ENCODE results near the gene ZNF710.

Gene ZNF710

DNA sequence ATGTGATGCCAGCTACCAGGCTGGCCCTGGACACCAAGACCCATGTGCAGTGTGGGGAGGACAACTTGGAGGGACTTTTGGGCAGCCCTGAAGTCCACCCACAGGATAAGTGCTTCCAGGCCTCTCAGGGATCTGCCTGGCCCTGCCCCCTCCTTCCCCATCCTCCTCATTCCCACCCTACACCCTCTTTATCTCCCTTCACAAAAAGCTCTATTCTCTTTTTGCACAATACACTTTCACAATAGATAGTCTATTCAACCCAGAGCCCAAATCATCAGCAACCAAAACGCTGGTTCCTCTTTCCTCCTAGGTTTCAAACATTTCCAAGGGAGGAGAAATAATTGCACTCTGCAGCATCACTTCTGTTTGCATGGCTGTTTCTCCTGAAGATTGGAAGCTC lies 7.8 kb upstream of the ZNF710 start:
- DNase-seq = no peak

DNA sequence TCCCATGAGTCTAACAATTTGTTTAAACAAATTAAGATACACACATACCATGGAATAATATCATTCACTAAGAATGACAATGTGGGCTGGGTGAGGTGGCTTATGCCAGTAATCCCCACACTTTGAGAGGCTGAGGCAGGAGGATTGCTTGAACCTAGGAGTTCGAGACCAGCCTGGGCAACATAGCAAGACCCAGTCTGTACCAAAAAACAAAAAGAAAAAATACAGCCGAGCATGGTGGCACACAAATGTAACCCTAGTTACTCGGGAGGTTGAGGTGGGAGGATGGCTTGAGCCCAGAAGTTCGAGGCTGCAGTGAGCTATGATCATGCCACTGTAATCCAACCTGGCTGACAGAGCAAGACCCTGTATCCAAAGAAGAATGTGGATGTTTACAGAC lies 4.0 kb upstream of the ZNF710 start:
- DNase-seq = no peak

GRCh38 chr15:89998141-89998661 lies 2.9 kb upstream of the ZNF710 start:
- no peak for DNase-seq

- no peak for DNase-seq
These were observed 2.0 kb upstream of the ZNF710 start for GRCh38 chr15:89998923-89999675.

DNA sequence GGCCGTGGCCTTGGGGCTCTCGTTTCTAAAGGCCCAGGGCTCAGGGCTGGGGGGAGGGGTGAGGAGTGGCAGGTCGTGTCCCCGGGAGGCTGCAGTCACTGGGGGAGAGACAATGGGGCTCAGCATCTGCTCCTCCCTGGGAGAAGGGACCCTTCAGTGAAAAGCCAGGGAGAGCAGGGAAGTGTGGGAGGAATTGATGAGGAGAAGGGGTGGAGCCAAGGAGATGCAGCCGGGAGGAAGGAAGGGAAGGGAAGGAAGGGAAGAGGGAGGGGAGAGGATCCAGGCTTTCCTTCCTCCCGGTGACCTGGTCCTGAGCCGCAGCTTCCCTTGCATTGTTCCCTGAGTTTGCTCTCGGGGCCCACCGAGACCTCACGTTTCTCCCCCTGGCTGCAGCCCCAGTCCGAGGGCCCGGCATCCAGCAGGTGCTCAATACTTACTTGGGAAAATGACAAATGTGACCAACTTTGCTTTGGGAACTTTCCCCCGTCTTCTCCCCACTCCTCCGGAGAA lies 1.4 kb upstream of the ZNF710 start:
- DNase-seq = no peak

DNA sequence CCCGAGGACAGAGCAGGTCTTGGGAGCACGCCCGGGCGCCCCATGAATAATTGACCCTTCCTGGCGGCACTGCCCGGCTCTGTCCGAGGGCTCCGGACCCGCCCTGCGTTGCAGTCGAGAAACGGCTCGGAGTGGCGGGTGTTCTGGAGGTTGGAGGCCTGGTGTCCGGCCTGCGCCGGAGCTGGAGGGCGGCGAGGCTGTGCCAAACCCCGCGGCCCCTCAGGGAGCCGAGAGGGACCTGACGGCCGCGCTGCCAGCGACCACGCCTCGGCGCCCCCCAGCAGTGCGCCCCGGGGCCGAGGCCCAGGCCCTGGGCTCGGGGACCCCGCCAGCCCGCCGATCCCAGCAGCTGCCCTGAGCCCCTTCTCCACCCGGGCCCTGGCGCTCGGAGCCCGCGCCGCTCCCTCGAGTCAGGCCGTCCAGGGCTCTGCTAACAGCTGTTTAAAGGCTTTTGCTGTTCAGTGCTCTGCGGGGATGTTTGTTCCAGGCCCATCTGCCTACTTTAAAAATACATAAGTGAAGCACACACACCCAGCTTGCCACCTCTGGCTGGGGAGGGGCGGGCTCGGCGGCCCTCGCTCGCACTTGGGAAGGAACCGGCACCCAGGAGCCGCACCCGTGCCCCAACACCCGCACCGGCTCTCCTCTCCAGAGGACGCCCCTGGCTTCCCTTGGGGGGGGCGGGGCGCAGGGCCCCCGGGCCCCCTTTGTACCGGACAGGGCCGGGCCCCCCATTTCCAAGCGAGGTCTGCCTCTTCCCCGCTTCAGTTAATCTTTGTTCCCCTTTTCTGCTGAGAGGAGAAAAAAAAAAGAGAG lies 730 bp upstream of the ZNF710 start:
- DNase-seq = no peak

DNA sequence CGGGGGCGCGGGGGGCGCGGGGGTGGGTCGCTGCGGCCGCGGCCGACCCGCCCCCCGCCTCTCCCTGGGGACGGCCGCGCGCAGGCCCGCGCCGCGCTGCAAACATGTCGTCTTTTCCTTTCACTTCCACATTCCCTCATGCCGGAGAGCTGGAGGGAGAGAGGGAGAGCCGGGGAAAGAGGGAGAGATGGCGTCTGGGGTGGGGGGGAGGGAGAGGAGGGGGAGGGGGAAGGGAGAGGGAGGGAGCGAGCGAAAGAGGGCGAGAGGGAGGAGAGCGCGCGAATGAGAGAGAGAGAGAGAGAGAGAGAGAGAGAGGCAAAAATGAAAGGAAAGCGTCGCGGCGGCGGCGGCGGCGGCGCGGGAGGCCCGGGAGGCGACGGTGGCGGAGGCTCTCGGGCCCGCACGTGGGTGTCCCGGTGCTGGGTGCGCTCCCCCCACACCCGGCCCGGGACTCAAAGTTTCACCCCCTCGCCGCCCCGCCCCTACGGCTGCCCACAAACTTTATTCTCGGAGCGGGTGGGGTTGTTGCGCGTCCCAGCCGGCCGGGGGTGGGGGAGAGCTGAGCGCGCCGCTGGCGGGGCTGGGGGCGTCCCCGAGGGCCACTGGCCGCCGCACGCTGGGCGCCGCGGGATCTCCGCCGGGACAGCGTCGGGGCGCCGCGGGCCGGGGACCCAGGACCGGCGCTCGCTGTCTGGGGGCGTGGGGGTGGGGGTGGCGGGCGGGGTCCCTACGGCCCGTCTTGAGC lies 731 bp downstream of the ZNF710 start:
- no peak for DNase-seq

DNA sequence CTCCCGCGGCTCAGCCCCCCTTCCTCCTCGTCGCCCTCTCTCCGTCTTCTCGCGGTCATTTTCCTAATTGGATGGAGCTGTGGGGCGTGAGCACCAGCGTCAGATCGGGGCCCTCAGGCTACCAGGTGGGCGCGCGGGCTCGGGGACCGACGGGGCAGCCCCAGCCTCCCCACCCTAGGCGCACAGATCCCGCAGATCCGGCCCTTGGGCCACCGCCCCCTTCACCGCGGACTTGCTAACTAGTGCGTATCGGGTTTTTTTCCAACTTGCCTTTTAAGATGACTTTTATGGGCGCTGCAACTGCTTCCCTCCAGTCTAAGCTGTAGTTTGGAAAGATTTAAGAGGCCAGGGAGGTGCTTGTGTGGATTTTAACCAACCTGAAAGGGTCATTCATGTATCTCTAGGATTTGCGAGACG lies 1.3 kb downstream of the ZNF710 start:
- DNase-seq = no peak

DNA sequence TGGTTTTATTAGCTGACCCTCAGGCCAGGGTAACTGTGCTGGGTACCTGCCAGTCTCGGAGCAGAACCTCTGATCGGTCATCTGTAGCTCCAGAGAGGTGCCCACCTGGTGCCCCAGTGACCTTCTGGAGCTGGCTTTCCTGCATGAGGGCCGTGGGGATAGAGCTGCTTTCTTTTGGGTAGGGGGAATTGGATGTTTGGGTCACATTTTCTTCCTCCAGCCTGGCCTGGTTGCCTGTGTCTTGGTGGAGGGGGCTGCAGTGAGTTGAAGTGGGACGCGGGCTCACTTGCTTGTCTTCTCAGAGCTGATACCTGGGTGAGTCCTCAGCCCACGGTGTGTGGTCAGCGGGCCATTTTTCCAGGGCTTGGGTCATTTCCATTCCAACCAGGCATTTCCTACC lies 2.6 kb downstream of the ZNF710 start:
- no peak for DNase-seq

DNA sequence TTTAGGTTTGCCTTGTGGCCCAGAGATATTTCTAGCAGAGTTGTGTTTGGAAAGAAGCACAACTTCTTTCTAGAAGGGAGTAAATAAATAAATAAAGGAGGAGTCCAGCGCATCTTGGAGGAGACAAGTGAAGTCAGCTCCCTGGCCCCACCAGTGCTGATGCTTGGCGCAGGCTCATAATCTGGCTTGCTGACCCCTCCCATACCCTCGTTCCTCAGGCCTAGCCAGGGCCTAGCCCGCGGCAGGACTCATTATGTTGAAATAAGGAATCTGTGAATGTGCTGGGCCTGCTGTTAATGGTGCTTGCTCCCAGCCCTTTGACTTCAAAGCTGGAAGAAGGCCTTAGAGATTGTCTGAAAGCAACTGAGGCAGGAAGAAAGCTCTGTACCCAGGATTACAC lies 3.1 kb downstream of the ZNF710 start:
- DNase-seq = no peak

DNA sequence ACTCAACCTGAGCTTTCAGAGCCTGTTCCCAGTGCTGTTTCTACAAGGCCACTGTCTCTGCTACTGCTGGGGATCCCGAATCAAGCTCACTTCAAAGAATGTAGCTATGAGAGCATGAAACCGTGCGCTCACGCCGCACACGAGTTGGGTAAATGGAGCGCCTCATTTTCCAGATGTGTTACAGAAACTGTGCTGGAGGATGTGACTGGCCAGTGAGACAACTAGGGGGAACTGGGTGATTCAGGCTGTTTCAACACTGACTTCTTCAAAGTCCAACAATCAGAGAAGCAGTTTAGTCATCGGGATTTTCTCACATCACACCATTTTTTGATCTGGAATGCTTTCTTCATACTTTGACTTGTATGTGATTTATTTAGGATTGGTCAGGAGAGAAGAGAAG lies 3.5 kb downstream of the ZNF710 start:
- no peak for DNase-seq

- no peak for DNase-seq
These were observed 5.3 kb downstream of the ZNF710 start for GRCh38 chr15:90006217-90007075.

- DNase-seq = no peak
These were observed 5.9 kb downstream of the ZNF710 start for GRCh38 chr15:90007076-90007460.

DNA sequence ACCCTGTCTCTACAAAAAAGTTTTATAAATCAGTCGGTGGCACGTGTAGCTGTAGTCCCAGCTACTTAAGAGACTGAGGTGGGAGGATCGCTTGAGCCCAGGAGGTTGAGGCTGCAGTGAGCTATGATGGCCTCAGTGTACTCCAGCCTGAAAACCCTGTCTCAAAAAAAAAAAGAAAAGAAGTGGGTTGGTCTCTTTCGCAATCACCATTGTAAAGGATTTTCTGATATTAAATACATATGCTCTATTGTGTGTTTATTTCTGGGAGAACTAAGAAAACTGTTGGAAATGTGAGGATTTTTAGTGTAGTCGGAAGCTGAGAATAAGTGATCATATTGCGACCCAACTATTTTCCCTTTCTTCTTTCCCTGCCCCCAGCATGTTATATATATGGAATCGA lies 7.5 kb downstream of the ZNF710 start:
- DNase-seq = no peak

GRCh38 chr15:90009301-90010022 lies 8.3 kb downstream of the ZNF710 start:
- no peak for DNase-seq

GRCh38 chr15:90011705-90012104 lies 10.6 kb downstream of the ZNF710 start:
- DNase-seq = no peak

GRCh38 chr15:90013503-90013937 lies 12.4 kb downstream of the ZNF710 start:
- DNase-seq = no peak

DNA sequence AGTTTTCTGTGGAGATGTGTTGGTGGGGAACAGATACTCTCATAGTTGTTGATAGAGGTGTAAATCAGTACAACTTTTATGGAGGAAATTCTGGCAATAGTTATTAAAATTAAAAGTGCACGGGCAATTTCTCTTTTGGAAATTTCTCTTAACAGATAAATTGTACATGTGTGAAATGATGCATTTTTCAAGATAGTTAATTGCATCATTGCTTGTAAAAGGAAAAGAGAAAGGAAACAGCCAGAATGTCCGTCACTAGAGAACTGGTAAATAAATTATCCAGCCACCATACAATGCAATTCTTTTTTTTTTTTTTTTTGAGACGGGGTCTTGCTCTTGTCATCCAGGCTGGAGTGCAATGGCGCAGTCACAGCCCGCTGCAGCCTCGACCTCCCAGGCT lies 14.2 kb downstream of the ZNF710 start:
- no peak for DNase-seq

DNA sequence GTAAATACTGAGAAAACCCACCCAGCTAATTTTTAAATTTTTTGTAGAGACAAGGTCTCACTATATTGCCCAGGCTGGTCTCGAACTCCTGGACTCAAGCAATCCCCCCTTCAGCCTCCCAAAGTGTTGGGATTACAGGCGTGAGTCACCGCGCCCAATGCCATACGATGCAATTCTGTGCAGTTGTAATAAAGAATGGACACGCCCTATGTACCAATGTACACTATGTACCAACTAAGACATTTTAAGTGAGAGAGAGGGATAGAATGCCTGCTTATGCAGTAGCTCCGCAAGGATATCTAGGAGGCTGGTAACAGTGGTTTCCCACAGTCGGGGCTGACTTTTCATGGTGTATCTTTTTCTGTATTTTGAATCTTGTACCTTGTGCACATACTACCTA lies 14.6 kb downstream of the ZNF710 start:
- no peak for DNase-seq

GRCh38 chr15:90016721-90017120 lies 15.6 kb downstream of the ZNF710 start:
- DNase-seq = no peak

DNA sequence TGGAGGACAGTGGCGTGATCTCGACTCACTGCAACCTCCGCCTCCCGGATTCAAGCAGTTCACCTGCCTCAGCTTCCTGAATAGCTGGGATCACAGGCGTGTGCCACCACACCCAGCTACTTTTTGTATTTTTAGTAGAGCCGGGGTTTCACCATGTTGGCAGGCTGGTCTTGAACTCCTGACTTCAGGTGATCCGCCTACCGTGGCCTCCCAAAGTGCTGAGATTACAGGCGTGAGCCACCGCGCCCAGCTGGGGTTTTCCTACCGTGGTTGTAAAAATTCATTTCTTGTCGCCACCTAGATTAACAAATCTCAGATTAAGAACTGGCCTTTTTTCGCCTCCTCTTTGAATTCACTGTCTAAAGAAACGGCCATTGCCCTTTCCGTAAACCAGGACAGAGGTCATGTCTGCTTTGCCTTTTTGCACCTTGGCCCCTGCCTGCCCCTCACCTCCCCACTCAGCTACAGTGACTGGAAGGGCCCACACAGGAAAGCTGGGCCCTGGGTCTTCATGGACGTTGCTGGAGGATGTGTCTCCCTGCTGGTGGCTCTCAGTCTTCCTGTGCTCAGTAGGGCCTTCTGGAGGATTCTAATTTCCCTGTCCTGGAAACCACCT lies 17.2 kb downstream of the ZNF710 start:
- DNase-seq = no peak
